Measurements from ENCODE around the gene PLEKHM3.

The PLEKHM3 gene

DNA sequence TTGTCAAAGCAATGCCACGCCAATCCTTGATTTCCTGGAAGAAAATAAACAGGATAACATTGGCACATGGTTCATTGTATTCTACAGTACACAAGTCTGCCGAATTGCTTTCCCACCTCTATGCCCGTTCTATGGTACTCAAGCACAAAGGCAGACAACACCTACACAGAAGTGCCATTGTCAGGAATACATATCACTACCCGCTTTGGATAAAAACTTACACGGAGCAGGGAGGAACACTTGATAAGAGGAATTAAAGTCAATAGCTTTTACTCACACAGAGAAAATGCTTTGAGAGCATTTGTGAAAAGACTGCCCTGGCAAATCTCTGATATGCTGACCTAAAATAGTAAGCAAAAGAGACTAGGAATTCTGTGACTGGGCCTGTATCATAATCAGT, 23.4 kb downstream of the PLEKHM3 start:
- no peak for TF ChIP-seq CTCF (IDR thresholded peaks at IDR 0.05; ENCODE audit: insufficient read depth, low read length, poor library complexity, severe bottlenecking)
- no peak for TF ChIP-seq EZH2phosphoT487 (conservative IDR thresholded peaks at IDR 0.05; ENCODE audit: low read length)
- H2AFZ ChIP-seq (ENCODE audit: low read depth, low read length, severe bottlenecking), result no peak overlapping the region
- H3K9ac ChIP-seq (ENCODE audit: low read length), result no peak overlapping the region
- H3K9me2 ChIP-seq (replicated peaks; ENCODE audit: insufficient read depth, low read length), result no peaks in the 10 kb centered on the region
- H3K36me3 ChIP-seq (ENCODE audit: low read length), result no peaks in the 10 kb centered on the region
- H3K4me2 ChIP-seq (ENCODE audit: low read depth, low read length, poor library complexity, severe bottlenecking), result no peak overlapping the region
- H3K27me3 ChIP-seq (ENCODE audit: low read length), result no peaks in the 10 kb centered on the region
- no peak overlapping the region for H3K27ac ChIP-seq (ENCODE audit: low read depth, low read length)
- H3K79me2 ChIP-seq (ENCODE audit: insufficient read depth, low read length), result no peaks in the 10 kb centered on the region
- no peaks in the 10 kb centered on the region for H3F3A ChIP-seq (ENCODE audit: insufficient read depth)
- H4K20me1 ChIP-seq (ENCODE audit: low read depth, low read length), result no peaks in the 10 kb centered on the region
- no peak overlapping the region for H3K4me3 ChIP-seq (ENCODE audit: insufficient read depth, low read length, poor library complexity, severe bottlenecking)
- no peaks in the 10 kb centered on the region for H3K9me3 ChIP-seq (ENCODE audit: insufficient read depth, low read length)

GRCh38 chr2:208000701-208001395, 24.5 kb downstream of the PLEKHM3 start:
- Histone ChIP-seq H3F3A (ENCODE audit: insufficient read depth) (no peaks in the 10 kb centered on the region), H3K9me3 (ENCODE audit: insufficient read depth, low read length) (no peaks in the 10 kb centered on the region), H3K36me3 (ENCODE audit: low read length) (no peaks in the 10 kb centered on the region), H3K9me2 (replicated peaks; ENCODE audit: insufficient read depth, low read length) (no peaks in the 10 kb centered on the region), H3K27ac (ENCODE audit: low read depth, low read length) (no peak overlapping the region), H3K4me2 (ENCODE audit: low read depth, low read length, poor library complexity, severe bottlenecking) (no peak overlapping the region), H3K79me2 (ENCODE audit: insufficient read depth, low read length) (no peaks in the 10 kb centered on the region), H2AFZ (ENCODE audit: low read depth, low read length, severe bottlenecking) (no peak overlapping the region), H4K20me1 (ENCODE audit: low read depth, low read length) (no peaks in the 10 kb centered on the region), H3K27me3 (ENCODE audit: low read length) (no peaks in the 10 kb centered on the region), H3K4me3 (ENCODE audit: insufficient read depth, low read length, poor library complexity, severe bottlenecking) (no peak overlapping the region), H3K9ac (ENCODE audit: low read length) (no peak overlapping the region)
- no peak for TF ChIP-seq CTCF (IDR thresholded peaks at IDR 0.05; ENCODE audit: insufficient read depth, low read length, poor library complexity, severe bottlenecking)
- no peak for TF ChIP-seq EZH2phosphoT487 (conservative IDR thresholded peaks at IDR 0.05; ENCODE audit: low read length)

DNA sequence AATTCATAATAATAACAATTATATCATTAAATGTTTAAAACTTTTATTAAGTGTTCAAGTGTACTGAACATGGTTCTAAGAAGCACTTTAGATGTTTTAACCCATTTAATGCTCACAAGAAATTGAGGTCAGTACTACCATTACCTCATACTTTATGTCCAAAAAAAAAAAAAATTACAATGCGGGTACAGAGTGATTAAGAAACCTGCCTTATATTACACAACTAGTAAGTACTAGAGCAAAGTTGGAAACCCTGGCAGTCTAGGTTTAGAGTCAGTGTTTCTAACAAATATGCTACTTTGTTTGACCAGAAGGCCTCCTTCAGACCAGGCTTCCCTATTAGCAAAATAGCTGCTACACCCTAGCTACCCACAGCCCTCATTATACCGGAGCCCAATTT, 28.5 kb downstream of the PLEKHM3 start:
- Histone ChIP-seq H3K36me3 (ENCODE audit: low read length) (no peaks in the 10 kb centered on the region), H3K4me2 (ENCODE audit: low read depth, low read length, poor library complexity, severe bottlenecking) (no peak overlapping the region), H3K4me3 (ENCODE audit: insufficient read depth, low read length, poor library complexity, severe bottlenecking) (no peak overlapping the region), H3K9me3 (ENCODE audit: insufficient read depth, low read length) (no peaks in the 10 kb centered on the region), H3K9ac (ENCODE audit: low read length) (no peak overlapping the region), H3F3A (ENCODE audit: insufficient read depth) (no peaks in the 10 kb centered on the region), H3K79me2 (ENCODE audit: insufficient read depth, low read length) (no peaks in the 10 kb centered on the region), H3K9me2 (replicated peaks; ENCODE audit: insufficient read depth, low read length) (no peaks in the 10 kb centered on the region), H4K20me1 (ENCODE audit: low read depth, low read length) (no peaks in the 10 kb centered on the region), H2AFZ (ENCODE audit: low read depth, low read length, severe bottlenecking) (no peak overlapping the region), H3K27me3 (ENCODE audit: low read length) (no peaks in the 10 kb centered on the region), H3K27ac (ENCODE audit: low read depth, low read length) (no peak overlapping the region)
- TF ChIP-seq EZH2phosphoT487 (conservative IDR thresholded peaks at IDR 0.05; ENCODE audit: low read length), result no peak
- no peak for TF ChIP-seq CTCF (IDR thresholded peaks at IDR 0.05; ENCODE audit: insufficient read depth, low read length, poor library complexity, severe bottlenecking)
